NOMO-1 treated with DMSO at 0.1 percent for 48 hours (cell line): Measurements from ENCODE around the gene KLHL21.
"Not testable (repeated sequence)": the region's sequence is repeated elsewhere in the genome, so short reads cannot be mapped to it uniquely, and the experiment has no call there.

Experiments
- DNase-seq: peaks from one replicate; lab custom pipeline; 2025; ENCODE audit not compliant: unreplicated experiment; lab: John Stamatoyannopoulos, UW

The KLHL21 gene

GRCh38 chr1:6602669-6603237 lies at the start of gene KLHL21:
Gene KLHL21, minus strand, starts transcription at chr1:6602869. Its CDS starts 52 bp downstream, at chr1:6602817.
- DNase-seq = peak; percentile 83

GRCh38 chr1:6651909-6652308 lies 49.2 kb upstream of the KLHL21 start:
- DNase-seq = no peak

- DNase-seq = no peak
Measured at GRCh38 chr1:6648556-6648955, 45.9 kb upstream of the KLHL21 start.

GRCh38 chr1:6646499-6647148 lies 44.0 kb upstream of the KLHL21 start:
- DNase-seq = peak; percentile 34

- DNase-seq = no peak
Measured at GRCh38 chr1:6645018-6645417, 42.3 kb upstream of the KLHL21 start.

GRCh38 chr1:6640867-6641266 lies 38.2 kb upstream of the KLHL21 start:
- not testable (repeated sequence) for DNase-seq

GRCh38 chr1:6638226-6638625 lies 35.6 kb upstream of the KLHL21 start:
- no peak for DNase-seq

GRCh38 chr1:6637770-6638169 lies 35.1 kb upstream of the KLHL21 start:
- DNase-seq = no peak

GRCh38 chr1:6636778-6637177 lies 34.1 kb upstream of the KLHL21 start:
- not testable (repeated sequence) for DNase-seq

GRCh38 chr1:6635910-6636760 lies 33.5 kb upstream of the KLHL21 start:
- no peak for DNase-seq

- no peak for DNase-seq
Measured at GRCh38 chr1:6635161-6635909, 32.7 kb upstream of the KLHL21 start.

GRCh38 chr1:6634371-6635052 lies 31.8 kb upstream of the KLHL21 start:
- peak; percentile 8 for DNase-seq

GRCh38 chr1:6632588-6633514 lies 30.2 kb upstream of the KLHL21 start:
- no peak for DNase-seq

- no peak for DNase-seq
Measured at GRCh38 chr1:6631058-6631457, 28.4 kb upstream of the KLHL21 start.

- DNase-seq = no peak
Measured at GRCh38 chr1:6630027-6630426, 27.4 kb upstream of the KLHL21 start.

GRCh38 chr1:6628971-6629479 lies 26.4 kb upstream of the KLHL21 start:
- no peak for DNase-seq

- DNase-seq = no peak
Measured at GRCh38 chr1:6627841-6628545, 25.3 kb upstream of the KLHL21 start.

- DNase-seq = no peak
Measured at GRCh38 chr1:6627031-6627430, 24.4 kb upstream of the KLHL21 start.
